Panc1 (cell line): ENCODE data around the gene MAPK8IP3.

ENCODE experiments used
- CTCF ChIP-seq: fragments of 450-650 bp; IDR thresholded peaks from 2 replicates; pipeline ENCODE4 v1.5.1; 2017; ENCODE audit warnings: mild to moderate bottlenecking
- POLR2AphosphoS5 ChIP-seq: IDR thresholded peaks from 2 replicates; pipeline ENCODE4 v1.6.1; 2012; ENCODE audit warnings: mild to moderate bottlenecking, low read depth, low read length, moderate library complexity
- TF ChIP-seq, protein P1 (sequence below), 2 experiments: IDR thresholded peaks; 2 replicates each; pipeline ENCODE4 v1.6.1; 2011 to 2012; ENCODE audit warnings: low read depth in 2 of 2, control low read depth in 1 of 2, low read length in 1 of 2, mild to moderate bottlenecking in 1 of 2, moderate library complexity in 1 of 2; ENCODE audit not compliant: insufficient read depth in 1 of 2

DNA sequence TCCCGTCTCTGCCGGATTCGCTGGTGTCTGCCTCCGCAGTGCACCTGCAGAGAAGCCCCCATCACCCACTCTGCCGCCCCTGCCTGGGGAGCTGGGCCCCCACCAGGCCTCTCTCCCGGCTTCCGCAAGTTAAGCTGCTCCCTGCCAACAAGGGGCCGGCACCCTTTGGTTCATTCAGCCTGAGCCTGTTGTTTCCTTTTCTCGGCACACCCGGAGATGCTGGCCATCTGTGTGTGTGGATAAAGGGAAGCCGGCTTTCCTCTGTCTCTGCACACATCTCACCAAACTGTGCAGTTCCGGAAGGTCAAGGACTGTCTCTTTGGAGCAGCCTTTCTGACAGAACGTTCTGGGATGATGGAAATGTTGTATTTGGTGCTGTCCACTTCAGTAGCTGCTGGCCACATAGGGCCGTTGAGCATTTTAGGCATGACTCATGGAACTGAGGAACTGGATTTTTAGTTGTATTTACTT is 6.8 kb downstream of the MAPK8IP3 start:
- TF ChIP-seq POLR2AphosphoS5 (no peak), CTCF (no peak)
- TF ChIP-seq, protein P1, sequence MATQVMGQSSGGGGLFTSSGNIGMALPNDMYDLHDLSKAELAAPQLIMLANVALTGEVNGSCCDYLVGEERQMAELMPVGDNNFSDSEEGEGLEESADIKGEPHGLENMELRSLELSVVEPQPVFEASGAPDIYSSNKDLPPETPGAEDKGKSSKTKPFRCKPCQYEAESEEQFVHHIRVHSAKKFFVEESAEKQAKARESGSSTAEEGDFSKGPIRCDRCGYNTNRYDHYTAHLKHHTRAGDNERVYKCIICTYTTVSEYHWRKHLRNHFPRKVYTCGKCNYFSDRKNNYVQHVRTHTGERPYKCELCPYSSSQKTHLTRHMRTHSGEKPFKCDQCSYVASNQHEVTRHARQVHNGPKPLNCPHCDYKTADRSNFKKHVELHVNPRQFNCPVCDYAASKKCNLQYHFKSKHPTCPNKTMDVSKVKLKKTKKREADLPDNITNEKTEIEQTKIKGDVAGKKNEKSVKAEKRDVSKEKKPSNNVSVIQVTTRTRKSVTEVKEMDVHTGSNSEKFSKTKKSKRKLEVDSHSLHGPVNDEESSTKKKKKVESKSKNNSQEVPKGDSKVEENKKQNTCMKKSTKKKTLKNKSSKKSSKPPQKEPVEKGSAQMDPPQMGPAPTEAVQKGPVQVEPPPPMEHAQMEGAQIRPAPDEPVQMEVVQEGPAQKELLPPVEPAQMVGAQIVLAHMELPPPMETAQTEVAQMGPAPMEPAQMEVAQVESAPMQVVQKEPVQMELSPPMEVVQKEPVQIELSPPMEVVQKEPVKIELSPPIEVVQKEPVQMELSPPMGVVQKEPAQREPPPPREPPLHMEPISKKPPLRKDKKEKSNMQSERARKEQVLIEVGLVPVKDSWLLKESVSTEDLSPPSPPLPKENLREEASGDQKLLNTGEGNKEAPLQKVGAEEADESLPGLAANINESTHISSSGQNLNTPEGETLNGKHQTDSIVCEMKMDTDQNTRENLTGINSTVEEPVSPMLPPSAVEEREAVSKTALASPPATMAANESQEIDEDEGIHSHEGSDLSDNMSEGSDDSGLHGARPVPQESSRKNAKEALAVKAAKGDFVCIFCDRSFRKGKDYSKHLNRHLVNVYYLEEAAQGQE (IDR thresholded peaks at IDR 0.05; ENCODE audit: insufficient read depth in 1 of 2, low read depth in 2 of 2, low read length in 1 of 2), result no peak
